K562 (cell line): Measurements from ENCODE around the gene ZNF384. TPM values are rescaled to one million over a fixed set of nuclear protein-coding genes. Genes with fewer than 3 reads are reported as not detected.

Source experiments
- BCL6 ChIP-seq: fragments of 250-450 bp; sonication (Bioruptor Pico); IDR thresholded peaks from 2 replicates; pipeline ENCODE4 v1.4.0; 2020
- CBX3 ChIP-seq, 2 experiments: IDR thresholded peaks; 1 replicate in 1 of 2; 2 replicates in 1 of 2; pipeline ENCODE4 v1.6.1; 2012; ENCODE audit warnings: inconsistent platforms in 2 of 2, low read length in 2 of 2, borderline replicate concordance in 1 of 2, control low read depth in 1 of 2
- CCAR2 ChIP-seq: fragments of 200-400 bp; formaldehyde crosslinking; IDR thresholded peaks from 2 replicates; pipeline ENCODE4 v1.6.1; 2017; ENCODE audit warnings: mild to moderate bottlenecking, low read depth, low read length
- CEBPB ChIP-seq: fragments of 450-650 bp; IDR thresholded peaks from 2 replicates; pipeline ENCODE4 v1.6.1; 2016; ENCODE audit warnings: missing genetic modification characterization, missing compliant biosample characterization
- CEBPG ChIP-seq, 3 experiments: fragments of 200-800 bp in 1 of 3; sonication (Bioruptor generic) in 1 of 3; sonication (generic) in 1 of 3; formaldehyde crosslinking in 1 of 3; IDR thresholded peaks in 2 of 3; conservative IDR thresholded peaks in 1 of 3; 2 replicates each; pipeline versions ENCODE4 v1.6.1 to v1.8.0; 2016 to 2022; ENCODE audit warnings: missing compliant biosample characterization in 2 of 3, missing genetic modification characterization in 2 of 3, mild to moderate bottlenecking in 1 of 3, missing genetic modification reagents in 1 of 3
- GTF2F1 ChIP-seq: IDR thresholded peaks from 2 replicates; pipeline ENCODE4 v1.6.1; 2011; ENCODE audit warnings: low read depth, low read length, improper control_type of control experiment
- HNRNPL ChIP-seq: fragments of 200-400 bp; formaldehyde crosslinking; IDR thresholded peaks from 2 replicates; pipeline ENCODE4 v1.6.1; 2017; ENCODE audit warnings: low read depth, mild to moderate bottlenecking, low read length
- MAZ ChIP-seq, 2 experiments: fragments of 450-650 bp in 1 of 2; sonication (generic) in 1 of 2; formaldehyde crosslinking; IDR thresholded peaks in 1 of 2; conservative IDR thresholded peaks in 1 of 2; 2 replicates each; pipeline versions ENCODE4 v1.4.0 to v1.5.0; 2020; ENCODE audit warnings: mild to moderate bottlenecking in 1 of 2, missing genetic modification reagents in 1 of 2
- MIER1 ChIP-seq: fragments of 450-650 bp; IDR thresholded peaks from 2 replicates; pipeline ENCODE4 v1.6.1; 2016; ENCODE audit warnings: antibody characterized with exemption, mild to moderate bottlenecking, low read depth
- NFE2 ChIP-seq: IDR thresholded peaks from 2 replicates; pipeline ENCODE4 v1.6.1; 2014; ENCODE audit warnings: antibody characterized with exemption, low read depth
- NFIC ChIP-seq: fragments of 450-650 bp; IDR thresholded peaks from 2 replicates; pipeline ENCODE4 v1.6.1; 2017; ENCODE audit warnings: mild to moderate bottlenecking, inconsistent platforms
- NR1H2 ChIP-seq: sonication (generic); formaldehyde crosslinking; IDR thresholded peaks from 2 replicates; pipeline ENCODE4 v1.4.0; 2020; ENCODE audit warnings: mild to moderate bottlenecking, missing genetic modification reagents
- PKNOX1 ChIP-seq: fragments of 450-650 bp; IDR thresholded peaks from 2 replicates; pipeline ENCODE4 v1.6.1; 2016
- POLR3G ChIP-seq: IDR thresholded peaks from 2 replicates; pipeline ENCODE4 v1.6.1; 2011; ENCODE audit not compliant: insufficient read length, insufficient replicate concordance; ENCODE audit errors: extremely low read depth
- PTTG1 ChIP-seq: fragments of 450-650 bp; IDR thresholded peaks from 2 replicates; pipeline ENCODE4 v1.6.1; 2016; ENCODE audit warnings: low read depth, mild to moderate bottlenecking, missing genetic modification characterization, missing compliant biosample characterization
- RHOXF2B ChIP-seq: fragments of 250-450 bp; sonication (Bioruptor Pico); conservative IDR thresholded peaks from 2 replicates; pipeline ENCODE4 v1.5.1; 2021
- TEAD4 ChIP-seq, 2 experiments: sonication (generic) in 1 of 2; formaldehyde crosslinking in 1 of 2; IDR thresholded peaks; 2 replicates each; pipeline versions ENCODE4 v1.6.1 to v1.8.0; 2012 to 2022; ENCODE audit warnings: borderline replicate concordance in 1 of 2, inconsistent platforms in 1 of 2, low read length in 1 of 2, mild to moderate bottlenecking in 1 of 2, missing genetic modification reagents in 1 of 2
- TFAM ChIP-seq: fragments of 250-450 bp; sonication (Bioruptor Pico); conservative IDR thresholded peaks from 2 replicates; pipeline ENCODE4 v1.5.0; 2021; ENCODE audit warnings: mild to moderate bottlenecking, moderate library complexity
- TRIM24 ChIP-seq, 2 experiments: fragments of 450-650 bp; IDR thresholded peaks; 2 replicates each; pipeline ENCODE4 v1.6.1; 2016
- XRCC3 ChIP-seq: fragments of 450-650 bp; IDR thresholded peaks from 2 replicates; pipeline ENCODE4 v1.6.1; 2017; ENCODE audit warnings: mild to moderate bottlenecking, moderate library complexity
- ZBTB43 ChIP-seq: sonication (generic); formaldehyde crosslinking; IDR thresholded peaks from 2 replicates; pipeline ENCODE4 v1.8.0; 2023; ENCODE audit warnings: mild to moderate bottlenecking, missing genetic modification reagents
- ZNF212 ChIP-seq: fragments of 450-650 bp; formaldehyde crosslinking; IDR thresholded peaks from 2 replicates; pipeline ENCODE4 v1.4.0; 2020; ENCODE audit warnings: mild to moderate bottlenecking
- ZNF518B ChIP-seq: fragments of 250-450 bp; sonication (Bioruptor Pico); IDR thresholded peaks from 2 replicates; pipeline ENCODE4 v1.5.0; 2021; ENCODE audit warnings: mild to moderate bottlenecking, moderate library complexity
- ZNF695 ChIP-seq: fragments of 450-650 bp; formaldehyde crosslinking; IDR thresholded peaks from 2 replicates; pipeline ENCODE4 v1.4.0; 2020; ENCODE audit warnings: mild to moderate bottlenecking, moderate library complexity
- polyA plus RNA-seq, 8 experiments: library from polyadenylated mRNA; depleted of rRNA in 4 of 8; stranded (reverse) in 5 of 8; unstranded in 3 of 8; fragments of >200 nt; fragmentation: Nextera tagmentation in 2 of 8; fragmentation: Illumina TruSeq in 1 of 8; extraction: Ambion mirVana in 2 of 8; extraction: Trizol in 1 of 8; gene quantifications; 2 replicates each; pipeline versions ENCODE4 v1.2.1 to v1.2.3, GENCODE V29; 2011 to 2014; ENCODE audit warnings: inconsistent platforms in 1 of 8, missing spikeins in 1 of 8
- total RNA-seq, 7 experiments: library from RNA; depleted of rRNA in 6 of 7; stranded (reverse); fragments of >200 nt in 6 of 7; fragmentation: Illumina TruSeq in 2 of 7; extraction: Trizol in 2 of 7; gene quantifications; 2 replicates each; pipeline versions ENCODE4 v1.2.1 to v1.2.3, GENCODE V29; 2011 to 2021; ENCODE audit warnings: low replicate concordance in 1 of 7

Gene ZNF384
- total and polyA plus RNA-seq, 9 of the 15 experiments (the other 6 are each of a cell fraction or from before 2014, with no cell fraction given), result 0.36 to 64.8 (median 21.3) TPM

GRCh38 chr12:6640497-6640896, 48.7 kb downstream of the ZNF384 start (continued):
- no peak for TF ChIP-seq ZNF518B (CRISPR knock-in tag)
- no peak for TF ChIP-seq ZNF695 (CRISPR knock-in tag)
- no peak for TF ChIP-seq TFAM (CRISPR knock-in tag)
- TF ChIP-seq TRIM24 (IDR thresholded peaks at IDR 0.05), result peak; percentile 42 to 59; a peak in 2 of 4 replicates
- no peak for TF ChIP-seq CEBPG (CRISPR knock-in tag; IDR thresholded peaks at IDR 0.05)
- no peak for TF ChIP-seq CEBPG (tag; conservative IDR thresholded peaks at IDR 0.05 in 1 of 2, IDR thresholded peaks at IDR 0.05 in 1 of 2)
- no peak for TF ChIP-seq NFIC
- no peak for TF ChIP-seq CCAR2
- TF ChIP-seq HNRNPL, result no peak
- TF ChIP-seq CBX3 (IDR thresholded peaks at IDR 0.05; ENCODE audit: borderline replicate concordance in 1 of 2, low read length in 2 of 2), result peak in 1 of 2 experiments; percentile 78; a peak in 1 of 3 replicates
- TF ChIP-seq TEAD4 (IDR thresholded peaks at IDR 0.05; ENCODE audit: low read length), result no peak
- TF ChIP-seq TEAD4 (CRISPR knock-in tag; IDR thresholded peaks at IDR 0.05; ENCODE audit: borderline replicate concordance), result no peak
- TF ChIP-seq NFE2, result no peak
- TF ChIP-seq POLR3G, result no peak
- no peak for TF ChIP-seq GTF2F1
- TF ChIP-seq XRCC3, result no peak
- TF ChIP-seq PTTG1 (tag), result no peak
- TF ChIP-seq CEBPB, result peak; percentile 11; the same call in 1 of the 2 replicates
- no peak for TF ChIP-seq MAZ (CRISPR knock-in tag; conservative IDR thresholded peaks at IDR 0.05 in 1 of 2, IDR thresholded peaks at IDR 0.05 in 1 of 2)
- no peak for TF ChIP-seq RHOXF2B (CRISPR knock-in tag)
- no peak for TF ChIP-seq MIER1
- TF ChIP-seq NR1H2 (CRISPR knock-in tag), result no peak
- no peak for TF ChIP-seq ZBTB43 (CRISPR knock-in tag)
- peak; percentile 21; the same call in 1 of the 2 replicates for TF ChIP-seq PKNOX1
- no peak for TF ChIP-seq BCL6
- TF ChIP-seq ZNF212 (CRISPR knock-in tag), result no peak
